ENCODE results near the gene SEPSECS. TPM values are rescaled to one million over a fixed set of nuclear protein-coding genes. Genes with fewer than 3 reads are reported as not detected.

The SEPSECS gene
- total RNA-seq, 1 experiment from 2014 or later = 4.2 TPM

GRCh38 chr4:25123236-25123635 lies 37.0 kb downstream of the SEPSECS start:
- Histone ChIP-seq H4K8ac (replicated peaks; ENCODE audit: insufficient read length, low read depth, low read length) (no peak overlapping the region), H2BK120ac (ENCODE audit: low read depth, low read length, poor library complexity, severe bottlenecking) (no peak overlapping the region), H3T11ph (ENCODE audit: low read length) (no peak overlapping the region), H2AK5ac (ENCODE audit: insufficient read length, low read length) (no peak overlapping the region), H2BK15ac (ENCODE audit: low read depth, low read length) (no peak overlapping the region), H3K23me2 (ENCODE audit: insufficient read length, low read depth, low read length, poor library complexity, severe bottlenecking) (no peaks in the 10 kb centered on the region), H3K18ac (ENCODE audit: insufficient read length, low read depth, low read length) (no peak overlapping the region), H3K27ac (ENCODE audit: insufficient read length, low read depth, low read length) (no peak overlapping the region), H2BK5ac (ENCODE audit: insufficient read length, low read length) (no peak overlapping the region), H3K79me1 (ENCODE audit: insufficient read depth, low read depth, low read length, poor library complexity, severe bottlenecking) (no peaks in the 10 kb centered on the region), H3K23ac (ENCODE audit: insufficient read length, low read depth, low read length) (no peak overlapping the region), H3K9me3 (ENCODE audit: control insufficient read depth, low read depth, low read length) (no peaks in the 10 kb centered on the region), H3K4me2 (ENCODE audit: insufficient read depth, insufficient read length, low read length) (no peak overlapping the region), H3K56ac (ENCODE audit: insufficient read length, low read depth, low read length) (no peak overlapping the region), H3K9ac (ENCODE audit: extremely low read depth, insufficient read length, low read length) (no peak overlapping the region), H3K4ac (ENCODE audit: low read depth, low read length) (no peak overlapping the region), H4K5ac (ENCODE audit: insufficient read length, low read depth, low read length) (no peak overlapping the region), H2BK20ac (ENCODE audit: low read depth, low read length, poor library complexity, severe bottlenecking) (no peak overlapping the region), H2BK12ac (ENCODE audit: insufficient read length, low read depth, low read length) (no peak overlapping the region), H3K14ac (ENCODE audit: insufficient read depth, low read length) (no peak overlapping the region), H4K91ac (ENCODE audit: insufficient read length, low read depth, low read length) (no peak overlapping the region), H4K20me1 (ENCODE audit: control insufficient read depth, insufficient read depth, insufficient read length) (no peaks in the 10 kb centered on the region), H2AFZ (ENCODE audit: low read length) (no peak overlapping the region), H3K4me1 (ENCODE audit: insufficient read depth, low read length) (no peaks in the 10 kb centered on the region; the same call in 1 of the 2 replicates), H3K27me3 (ENCODE audit: insufficient read depth, low read length) (no peaks in the 10 kb centered on the region), H3K79me2 (ENCODE audit: insufficient read depth, low read length) (no peaks in the 10 kb centered on the region)
- Mint-ChIP-seq H3K4me1 (peaks cover 4 to 8% of the 10 kb centered on the region in 2 experiments), H3K4me3 (no peak overlapping the region), H3K9me3 (no peaks in the 10 kb centered on the region), H3K27ac (no peak overlapping the region), H3K27me3 (ENCODE audit: low read depth) (no peaks in the 10 kb centered on the region), H3K36me3 (ENCODE audit: insufficient read depth in 1 of 3, low read depth in 3 of 3) (no peaks in the 10 kb centered on the region)
- DNase-seq = no peak
- TF ChIP-seq CTCF (conservative IDR thresholded peaks at IDR 0.05) = no peak
- no CpG with 5 or more reads among the region's 3 CpGs for WGBS (ENCODE audit: extremely low coverage, insufficient read length, low lambda C conversion rate)
